22Rv1 (cell line): ENCODE data around the gene CYP27C1.

ENCODE experiments used
- H3K27ac ChIP-seq: fragments of 450-650 bp; 2 replicates; pipeline ENCODE4 v1.5.1; 2017
- ZFX ChIP-seq: fragments of 450-650 bp; IDR thresholded peaks from 2 replicates; pipeline ENCODE4 v1.6.1; 2017; ENCODE audit warnings: antibody characterized with exemption, borderline replicate concordance
- TF ChIP-seq, protein P1 (sequence below): fragments of 450-650 bp; IDR thresholded peaks from 2 replicates; pipeline ENCODE4 v1.5.1; 2017; ENCODE audit warnings: mild to moderate bottlenecking

The CYP27C1 gene

DNA sequence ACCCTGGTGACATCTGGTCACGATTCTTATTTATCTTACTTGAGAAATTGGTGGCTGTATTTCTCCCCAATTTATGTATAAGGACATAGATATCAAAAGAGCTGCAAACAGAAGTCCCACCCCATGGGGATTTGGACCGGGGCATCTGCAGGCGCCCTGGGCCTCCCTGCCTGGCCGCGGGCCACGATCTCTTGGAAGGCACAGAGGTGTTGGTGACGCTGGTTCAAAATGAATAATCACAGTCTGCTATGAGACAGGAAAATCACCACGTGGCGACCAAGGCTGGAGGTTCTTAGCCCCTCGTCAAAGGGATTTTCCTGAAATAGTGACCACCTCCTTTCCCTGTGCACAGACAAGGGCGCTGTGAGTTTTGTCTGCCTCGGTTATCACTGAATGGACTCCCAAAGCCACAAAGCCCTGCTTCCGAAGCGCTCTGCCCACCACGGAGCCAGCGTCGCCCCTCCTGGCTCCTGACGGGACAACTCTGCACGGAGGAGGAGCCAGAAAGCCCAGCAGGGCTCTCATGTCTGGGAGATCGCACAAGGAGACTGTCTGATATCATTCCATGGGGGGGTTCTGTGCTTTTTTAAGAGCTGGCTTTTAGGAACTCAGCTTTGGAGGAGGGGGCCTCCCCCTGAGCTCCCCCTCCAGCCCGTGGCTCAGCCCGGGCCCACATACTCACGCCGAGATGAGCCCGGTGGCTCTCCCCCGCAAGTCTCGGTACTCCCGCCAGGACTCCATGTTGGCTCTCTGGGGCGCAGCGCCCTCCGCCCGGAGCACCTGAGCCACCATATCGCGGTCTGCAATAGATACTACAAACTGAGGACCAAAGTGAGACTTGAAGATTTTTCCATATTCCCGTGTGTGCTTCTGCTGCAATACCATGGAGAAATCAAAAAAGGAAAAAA lies 14.6 kb downstream of the CYP27C1 start:
- no peak overlapping the region for H3K27ac ChIP-seq
- TF ChIP-seq, protein P1, sequence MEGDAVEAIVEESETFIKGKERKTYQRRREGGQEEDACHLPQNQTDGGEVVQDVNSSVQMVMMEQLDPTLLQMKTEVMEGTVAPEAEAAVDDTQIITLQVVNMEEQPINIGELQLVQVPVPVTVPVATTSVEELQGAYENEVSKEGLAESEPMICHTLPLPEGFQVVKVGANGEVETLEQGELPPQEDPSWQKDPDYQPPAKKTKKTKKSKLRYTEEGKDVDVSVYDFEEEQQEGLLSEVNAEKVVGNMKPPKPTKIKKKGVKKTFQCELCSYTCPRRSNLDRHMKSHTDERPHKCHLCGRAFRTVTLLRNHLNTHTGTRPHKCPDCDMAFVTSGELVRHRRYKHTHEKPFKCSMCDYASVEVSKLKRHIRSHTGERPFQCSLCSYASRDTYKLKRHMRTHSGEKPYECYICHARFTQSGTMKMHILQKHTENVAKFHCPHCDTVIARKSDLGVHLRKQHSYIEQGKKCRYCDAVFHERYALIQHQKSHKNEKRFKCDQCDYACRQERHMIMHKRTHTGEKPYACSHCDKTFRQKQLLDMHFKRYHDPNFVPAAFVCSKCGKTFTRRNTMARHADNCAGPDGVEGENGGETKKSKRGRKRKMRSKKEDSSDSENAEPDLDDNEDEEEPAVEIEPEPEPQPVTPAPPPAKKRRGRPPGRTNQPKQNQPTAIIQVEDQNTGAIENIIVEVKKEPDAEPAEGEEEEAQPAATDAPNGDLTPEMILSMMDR: no peak
- TF ChIP-seq ZFX: no peak

DNA sequence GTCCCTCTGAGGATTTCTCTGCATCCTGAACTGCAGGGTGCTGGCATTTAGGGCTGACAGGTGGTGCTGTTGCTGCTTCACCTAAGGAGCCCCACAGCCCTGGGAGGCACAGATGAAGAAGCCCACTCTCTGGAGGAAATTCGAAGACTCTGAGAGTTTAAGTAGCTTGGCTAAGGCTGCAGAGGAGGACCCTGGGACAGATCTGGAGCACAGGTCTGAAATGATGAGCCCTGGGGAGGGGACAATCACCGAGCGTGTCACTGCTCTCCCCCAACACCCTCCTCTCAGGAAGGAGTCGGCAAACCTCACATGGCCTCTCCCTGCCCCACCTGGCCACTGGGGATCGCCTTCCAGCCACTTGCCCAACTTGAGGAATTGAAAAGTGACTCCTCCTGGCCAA lies 18.6 kb downstream of the CYP27C1 start:
- no peak overlapping the region for H3K27ac ChIP-seq
- no peak for TF ChIP-seq ZFX
- TF ChIP-seq, protein P1: no peak

DNA sequence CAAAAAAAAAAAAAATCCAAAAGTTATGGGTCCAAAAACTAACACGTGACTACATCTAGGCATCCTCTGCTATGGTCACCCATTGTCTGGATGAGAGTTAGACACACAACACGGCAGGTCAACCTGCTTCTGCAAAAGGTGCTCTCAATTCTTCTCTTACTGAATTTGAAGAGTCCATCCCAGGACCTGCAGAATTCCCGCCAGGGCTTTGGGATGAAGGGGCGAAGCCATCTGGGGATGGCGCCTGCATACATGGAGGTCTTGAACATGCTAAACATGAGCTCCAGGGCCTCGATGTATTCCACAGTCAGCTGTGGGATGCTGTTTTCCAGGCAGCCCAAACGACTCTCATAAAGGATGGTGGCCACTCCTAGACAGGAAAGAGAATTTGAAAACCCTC lies 19.1 kb downstream of the CYP27C1 start:
- TF ChIP-seq ZFX: no peak
- TF ChIP-seq, protein P1: no peak

DNA sequence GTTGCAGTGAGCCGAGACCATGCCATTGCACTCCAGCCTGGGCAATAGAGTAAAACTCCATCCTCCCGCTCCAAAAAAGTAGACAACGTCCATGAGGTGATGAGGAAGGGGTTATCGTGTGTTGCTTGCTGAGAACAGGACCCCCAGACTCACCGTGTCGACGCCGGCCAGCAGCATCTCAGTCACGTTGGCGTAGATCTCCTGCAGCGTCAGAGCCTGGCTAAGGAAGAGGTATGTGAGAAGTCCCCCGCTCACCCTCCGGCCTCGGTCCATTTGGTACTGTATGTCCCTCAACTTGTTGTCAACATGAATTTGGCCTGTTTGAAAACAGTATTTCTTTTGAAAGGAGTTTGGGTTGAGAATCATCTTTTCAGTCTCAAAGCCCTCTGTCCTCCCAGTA lies 20.9 kb downstream of the CYP27C1 start:
- H3K27ac ChIP-seq: no peak overlapping the region
- TF ChIP-seq, protein P1: no peak
- TF ChIP-seq ZFX: no peak

More for the DNA sequence above, 19.1 kb downstream of the CYP27C1 start:
- no peak overlapping the region for H3K27ac ChIP-seq

DNA sequence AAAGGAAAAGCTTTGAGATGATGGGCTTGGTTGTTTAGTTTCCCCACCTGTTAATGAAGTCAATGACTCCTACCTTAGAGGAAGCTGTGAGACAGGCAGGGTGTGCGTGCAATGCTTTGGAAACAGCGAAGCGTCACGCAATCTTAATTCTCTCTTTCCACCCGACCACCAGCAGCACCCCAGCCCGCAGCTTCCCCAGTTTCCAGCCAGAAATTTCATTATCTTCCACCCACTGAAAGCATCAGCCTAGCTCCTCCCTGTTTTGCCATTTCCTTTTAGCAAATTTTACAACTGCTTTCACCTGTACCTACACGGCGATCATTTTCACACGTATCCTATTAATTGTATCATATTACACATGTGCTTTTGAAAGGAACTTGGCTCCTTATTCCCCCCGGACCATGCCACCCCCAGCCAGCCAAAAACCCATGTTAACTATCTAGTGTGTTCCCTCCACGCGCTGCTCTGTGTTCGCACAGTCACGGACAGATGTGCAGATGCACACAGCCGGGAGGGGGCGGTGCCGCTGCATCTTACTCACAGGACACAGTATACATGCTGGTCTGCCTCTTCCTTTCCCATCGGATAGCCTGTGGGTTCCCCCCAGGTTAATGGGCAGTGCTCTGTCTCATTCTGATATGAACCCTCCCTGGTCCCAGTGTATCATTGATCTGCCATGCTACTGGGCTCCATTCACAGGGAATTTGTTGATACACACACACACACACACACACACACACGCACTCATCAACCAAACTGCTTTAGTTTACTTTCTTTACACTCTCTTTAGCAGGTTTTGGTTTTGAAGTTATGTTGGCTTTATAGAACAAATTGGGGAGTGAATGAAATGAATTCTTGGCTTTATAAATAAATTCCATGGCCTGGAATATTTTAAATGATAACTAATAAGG lies 22.4 kb downstream of the CYP27C1 start:
- TF ChIP-seq ZFX: no peak
- TF ChIP-seq, protein P1: peak; percentile 64
- no peak overlapping the region for H3K27ac ChIP-seq

DNA sequence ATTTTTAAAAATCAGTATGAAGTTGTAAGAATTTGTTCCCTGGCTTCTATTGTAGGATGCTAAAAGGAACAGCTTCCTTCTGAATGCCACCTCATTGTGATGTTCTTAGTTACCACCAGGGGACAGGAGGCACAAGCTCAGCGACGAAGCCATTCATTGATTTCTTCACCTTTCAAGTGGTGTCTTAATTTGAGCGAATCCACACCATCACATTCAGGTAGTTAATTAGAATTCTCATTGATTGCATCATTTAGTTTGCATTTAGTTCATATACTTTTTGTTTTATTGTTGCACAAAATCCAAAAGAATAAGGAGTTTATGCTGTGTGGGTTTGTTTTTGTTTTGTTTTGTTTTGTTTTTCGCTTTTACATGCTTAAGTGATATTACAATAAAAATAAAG lies 23.1 kb downstream of the CYP27C1 start:
- TF ChIP-seq, protein P1: peak; percentile 75
- TF ChIP-seq ZFX: no peak
- H3K27ac ChIP-seq: no peak overlapping the region
